Naive B cell (primary cell): Measurements from ENCODE around the gene HSPA9. TPM values are rescaled to one million over a fixed set of nuclear protein-coding genes. Genes with fewer than 3 reads are reported as not detected.

Source experiments
- ATAC-seq, 2 donors: fragments of 150-1000 bp; cut with Tn5 transposase; 2 replicates each; pipeline ENCODE4 v1.10.0; 2021; ENCODE audit warnings: low read depth in 2 of 2, mild to moderate bottlenecking in 2 of 2, moderate library complexity in 2 of 2
- DNase-seq: peaks from one replicate; pipeline ENCODE4 v3.0.0; 2022
- H3K27ac Mint-ChIP-seq, 6 donors: one replicate each; pipeline ENCODE4 v1.8.0; 2020 to 2022; ENCODE audit warnings: mild to moderate bottlenecking in 6 of 6, mixed read lengths in 6 of 6, moderate library complexity in 5 of 6, inconsistent platforms in 2 of 6
- H3K27me3 Mint-ChIP-seq, 3 donors: one replicate each; pipeline ENCODE4 v1.8.0; 2021 to 2022; ENCODE audit warnings: mixed read lengths in 3 of 3, mild to moderate bottlenecking in 1 of 3
- H3K36me3 Mint-ChIP-seq, 2 donors: one replicate each; pipeline ENCODE4 v1.8.0; 2020 to 2022; ENCODE audit warnings: mixed read lengths in 2 of 2, inconsistent platforms in 1 of 2, mild to moderate bottlenecking in 1 of 2
- H3K4me1 Mint-ChIP-seq, 3 donors: one replicate each; pipeline ENCODE4 v1.8.0; 2020 to 2022; ENCODE audit warnings: mixed read lengths in 3 of 3, inconsistent platforms in 1 of 3, mild to moderate bottlenecking in 1 of 3, moderate library complexity in 1 of 3
- H3K4me3 Mint-ChIP-seq, 8 donors: one replicate each; pipeline ENCODE4 v1.8.0; 2020 to 2022; ENCODE audit warnings: mild to moderate bottlenecking in 8 of 8, mixed read lengths in 8 of 8, moderate library complexity in 8 of 8, inconsistent platforms in 2 of 8
- H3K9me3 Mint-ChIP-seq, 7 donors: one replicate each; pipeline ENCODE4 v1.8.0; 2020 to 2022; ENCODE audit warnings: mixed read lengths in 7 of 7, mild to moderate bottlenecking in 5 of 7, inconsistent platforms in 2 of 7, moderate library complexity in 1 of 7
- polyA plus RNA-seq, 6 donors: library from polyadenylated mRNA; unstranded; fragments of 300-500 nt; fragmentation: Illumina TruSeq; gene quantifications; one replicate each; pipeline ENCODE4 v1.2.3, GENCODE V29; 2021; ENCODE audit warnings: low read depth in 6 of 6

The HSPA9 gene
- polyA plus RNA-seq, 6 donors from 2014 or later, result 102 to 128 (median 109) TPM

GRCh38 chr5:138565100-138565821 is 9.9 kb downstream of the HSPA9 start:
- ATAC-seq (no peak), DNase-seq (no peak)
- Mint-ChIP-seq H3K27ac (peak overlapping the region in 3 of 6 donors; percentile 26 to 65 (median 29)), H3K4me1 (peaks cover 8 to 17% (median 8%) of the 10 kb centered on the region in 3 donors), H3K36me3 (peaks cover 21 to 28% of the 10 kb centered on the region in 2 donors), H3K9me3 (no peaks in the 10 kb centered on the region), H3K27me3 (no peaks in the 10 kb centered on the region), H3K4me3 (no peak overlapping the region)

- ATAC-seq (no peak), DNase-seq (no peak)
- Mint-ChIP-seq H3K36me3 (peaks cover 26 to 36% of the 10 kb centered on the region in 2 donors), H3K4me3 (no peak overlapping the region), H3K27me3 (no peaks in the 10 kb centered on the region), H3K4me1 (peaks cover 6 to 19% (median 11%) of the 10 kb centered on the region in 3 donors), H3K9me3 (no peaks in the 10 kb centered on the region), H3K27ac (no peak overlapping the region)
Measured at GRCh38 chr5:138564242-138564641, 11.0 kb downstream of the HSPA9 start.

- ATAC-seq, result no peak
- H3K36me3 Mint-ChIP-seq, result peaks cover 33 to 37% of the 10 kb centered on the region in 2 donors
- H3K27ac Mint-ChIP-seq, result peak overlapping the region in 5 of 6 donors; percentile 33 to 94 (median 80)
- H3K4me1 Mint-ChIP-seq, result peaks cover 6 to 15% (median 12%) of the 10 kb centered on the region in 3 donors
- no peaks in the 10 kb centered on the region for H3K9me3 Mint-ChIP-seq
- no peak overlapping the region for H3K4me3 Mint-ChIP-seq
- no peak for DNase-seq
- no peaks in the 10 kb centered on the region for H3K27me3 Mint-ChIP-seq
Measured at GRCh38 chr5:138563340-138564118, 11.7 kb downstream of the HSPA9 start.

- H3K9me3 Mint-ChIP-seq, result no peaks in the 10 kb centered on the region
- no peaks in the 10 kb centered on the region for H3K27me3 Mint-ChIP-seq
- H3K36me3 Mint-ChIP-seq, result peaks cover 39 to 41% of the 10 kb centered on the region in 2 donors
- H3K4me1 Mint-ChIP-seq, result peaks cover 6 to 15% (median 12%) of the 10 kb centered on the region in 3 donors
- ATAC-seq, result no peak
- H3K27ac Mint-ChIP-seq, result no peak overlapping the region
- H3K4me3 Mint-ChIP-seq, result no peak overlapping the region
- no peak for DNase-seq
Measured at GRCh38 chr5:138560971-138561370, 14.2 kb downstream of the HSPA9 start.

GRCh38 chr5:138559937-138560336 is 15.3 kb downstream of the HSPA9 start:
- Mint-ChIP-seq H3K4me1 (peaks cover 6 to 15% (median 12%) of the 10 kb centered on the region in 3 donors), H3K27ac (peak overlapping the region in 3 of 6 donors; percentile 22 to 62 (median 47)), H3K36me3 (peaks cover 41 to 44% of the 10 kb centered on the region in 2 donors), H3K9me3 (no peaks in the 10 kb centered on the region), H3K4me3 (peak overlapping the region in 1 of 8 donors; percentile 35), H3K27me3 (no peaks in the 10 kb centered on the region)
- DNase-seq (no peak), ATAC-seq (no peak)

- Mint-ChIP-seq H3K27me3 (no peaks in the 10 kb centered on the region), H3K4me1 (peaks cover 0 to 5% (median 4%) of the 10 kb centered on the region in 3 donors), H3K27ac (peak overlapping the region in 1 of 6 donors; percentile 33), H3K36me3 (peaks cover 39 to 41% of the 10 kb centered on the region in 2 donors), H3K4me3 (no peak overlapping the region), H3K9me3 (no peaks in the 10 kb centered on the region)
- ATAC-seq, result no peak
- no peak for DNase-seq
Measured at GRCh38 chr5:138557677-138558076, 17.5 kb downstream of the HSPA9 start.

GRCh38 chr5:138554143-138554542 is 21.1 kb downstream of the HSPA9 start:
- no peak overlapping the region for H3K4me3 Mint-ChIP-seq
- ATAC-seq, result no peak
- peaks cover 24 to 26% of the 10 kb centered on the region in 2 donors for H3K36me3 Mint-ChIP-seq
- H3K9me3 Mint-ChIP-seq, result no peaks in the 10 kb centered on the region
- H3K27me3 Mint-ChIP-seq, result no peaks in the 10 kb centered on the region
- DNase-seq, result no peak
- peak overlapping the region in 4 of 6 donors; percentile 19 to 81 (median 36) for H3K27ac Mint-ChIP-seq
- peaks cover under 1 to 8% (median 6%) of the 10 kb centered on the region in 3 donors for H3K4me1 Mint-ChIP-seq

GRCh38 chr5:138553437-138554095 is 21.6 kb downstream of the HSPA9 start:
- peak overlapping the region in 5 of 6 donors; percentile 17 to 81 (median 43) for H3K27ac Mint-ChIP-seq
- no peaks in the 10 kb centered on the region for H3K27me3 Mint-ChIP-seq
- no peak overlapping the region for H3K4me3 Mint-ChIP-seq
- DNase-seq (no peak), ATAC-seq (no peak)
- H3K4me1 Mint-ChIP-seq, result peaks cover 4 to 10% (median 7%) of the 10 kb centered on the region in 3 donors
- H3K9me3 Mint-ChIP-seq, result no peaks in the 10 kb centered on the region
- H3K36me3 Mint-ChIP-seq, result peaks cover 19 to 20% of the 10 kb centered on the region in 2 donors

- peaks cover 12 to 19% (median 14%) of the 10 kb centered on the region in 3 donors for H3K4me1 Mint-ChIP-seq
Measured at GRCh38 chr5:138552657-138553056, 22.5 kb downstream of the HSPA9 start.

GRCh38 chr5:138549414-138549813 is 25.8 kb downstream of the HSPA9 start:
- H3K36me3 Mint-ChIP-seq, result no peaks in the 10 kb centered on the region
- H3K4me1 Mint-ChIP-seq, result peaks cover 21 to 32% (median 27%) of the 10 kb centered on the region in 3 donors
- no peak overlapping the region for H3K4me3 Mint-ChIP-seq
- no peaks in the 10 kb centered on the region for H3K9me3 Mint-ChIP-seq
- no peak for ATAC-seq
- peak overlapping the region in 2 of 6 donors; percentile 21 to 56 for H3K27ac Mint-ChIP-seq
- DNase-seq, result no peak
- H3K27me3 Mint-ChIP-seq, result no peaks in the 10 kb centered on the region

More at GRCh38 chr5:138552657-138553056, 22.5 kb downstream of the HSPA9 start:
- ATAC-seq, result no peak
- no peak for DNase-seq
- Mint-ChIP-seq H3K27ac (peak overlapping the region in 2 of 6 donors; percentile 15 to 43), H3K36me3 (peaks cover 15 to 18% of the 10 kb centered on the region in 2 donors), H3K27me3 (no peaks in the 10 kb centered on the region), H3K9me3 (no peaks in the 10 kb centered on the region), H3K4me3 (no peak overlapping the region)

GRCh38 chr5:138545919-138546562 is 29.2 kb downstream of the HSPA9 start:
- H3K27ac Mint-ChIP-seq, result peak overlapping the region in 1 of 6 donors; percentile 99
- peak overlapping the region in 3 of 8 donors; percentile 35 to 99 (median 59) for H3K4me3 Mint-ChIP-seq
- ATAC-seq (no peak), DNase-seq (no peak)
- peaks cover 41 to 56% (median 47%) of the 10 kb centered on the region in 3 donors for H3K4me1 Mint-ChIP-seq
- no peaks in the 10 kb centered on the region for H3K36me3 Mint-ChIP-seq
- H3K9me3 Mint-ChIP-seq, result no peaks in the 10 kb centered on the region
- no peaks in the 10 kb centered on the region for H3K27me3 Mint-ChIP-seq

GRCh38 chr5:138544181-138545134 is 30.7 kb downstream of the HSPA9 start:
- Mint-ChIP-seq H3K9me3 (no peaks in the 10 kb centered on the region), H3K4me1 (peaks cover 46 to 66% (median 58%) of the 10 kb centered on the region in 3 donors), H3K27ac (peak overlapping the region; percentile 99 to 100 (median 100)), H3K36me3 (no peaks in the 10 kb centered on the region), H3K4me3 (peak overlapping the region; percentile 96 to 100 (median 98)), H3K27me3 (no peaks in the 10 kb centered on the region)
- DNase-seq (no peak), ATAC-seq (no peak)
